ENCODE results near the gene NT5C.

The NT5C gene

GRCh38 chr17:75096082-75096625 lies 35.4 kb downstream of the NT5C start (continued):
- TF ChIP-seq PRDM2 (tag by site-specific recombination; IDR thresholded peaks at IDR 0.05; ENCODE audit: borderline replicate concordance), result no peak

GRCh38 chr17:75094871-75095399 lies 36.6 kb downstream of the NT5C start:
- H3K4me3 ChIP-seq (ENCODE audit: low read depth, low read length), result no peak overlapping the region
- CTCF ChIA-PET, result interaction anchor here (0.5 to 3.1 kb wide), 5 partner anchors 10 to 133 kb away, joined by 3 to 22 read pairs (median 4); no protein-coding TSS in a partner anchor
- H3K4me1 ChIP-seq (ENCODE audit: control insufficient read depth, insufficient read depth, low read length), result peaks cover 2% of the 10 kb centered on the region; the same call in 1 of the 2 replicates
- POLR2A ChIA-PET, result interaction anchor here (2.2 kb wide), 1 partner anchor 19 kb away, joined by 7 read pairs; no protein-coding TSS in a partner anchor
- peaks cover 0 to 11% of the 10 kb centered on the region in 2 experiments; a peak in 1 of 3 replicates for H3K36me3 ChIP-seq (ENCODE audit: control insufficient read depth in 2 of 2, insufficient read depth in 1 of 2, low read length in 2 of 2)
- H3K9me3 ChIP-seq (ENCODE audit: control insufficient read depth, insufficient read depth, low read depth, low read length), result no peaks in the 10 kb centered on the region
- no peak overlapping the region for H3K27ac ChIP-seq (ENCODE audit: extremely low read depth, low read depth, low read length)
- TF ChIP-seq ZSCAN16 (tag by site-specific recombination; IDR thresholded peaks at IDR 0.05) (no peak), ZNF792 (tag by site-specific recombination; IDR thresholded peaks at IDR 0.05) (no peak), ZXDB (tag by site-specific recombination; IDR thresholded peaks at IDR 0.05) (no peak), SP2 (tag by site-specific recombination; IDR thresholded peaks at IDR 0.05) (peak; percentile 27), ZNF776 (tag by site-specific recombination; IDR thresholded peaks at IDR 0.05; ENCODE audit: borderline replicate concordance) (no peak), GLIS1 (tag by site-specific recombination; IDR thresholded peaks at IDR 0.05) (peak; percentile 21; the same call in 1 of the 2 replicates), ZNF704 (tag by site-specific recombination; IDR thresholded peaks at IDR 0.05) (no peak), ZNF488 (tag by site-specific recombination; IDR thresholded peaks at IDR 0.05) (no peak), ZNF830 (tag by site-specific recombination; IDR thresholded peaks at IDR 0.05; ENCODE audit: low read depth) (no peak), ZNF624 (tag by site-specific recombination; IDR thresholded peaks at IDR 0.05) (no peak), ZNF670 (tag by site-specific recombination; IDR thresholded peaks at IDR 0.05; ENCODE audit: low read depth) (no peak), HIC1 (tag by site-specific recombination; IDR thresholded peaks at IDR 0.05) (no peak), ZFP3 (tag by site-specific recombination; IDR thresholded peaks at IDR 0.05; ENCODE audit: low read depth) (no peak), ZNF202 (tag by site-specific recombination; IDR thresholded peaks at IDR 0.05; ENCODE audit: borderline replicate concordance) (no peak), ZNF211 (tag by site-specific recombination; IDR thresholded peaks at IDR 0.05; ENCODE audit: low read depth) (no peak), ZIC2 (tag by site-specific recombination; IDR thresholded peaks at IDR 0.05) (peak; percentile 98), PBX3 (CRISPR knock-in tag; IDR thresholded peaks at IDR 0.05) (no peak), ZFP69B (tag by site-specific recombination; IDR thresholded peaks at IDR 0.05) (no peak), ZNF341 (tag by site-specific recombination; IDR thresholded peaks at IDR 0.05; ENCODE audit: low read depth) (peak; percentile 73), ZNF510 (tag by site-specific recombination; IDR thresholded peaks at IDR 0.05; ENCODE audit: insufficient replicate concordance) (no peak), ZNF549 (tag by site-specific recombination; IDR thresholded peaks at IDR 0.05) (no peak), ZSCAN30 (tag by site-specific recombination; IDR thresholded peaks at IDR 0.05) (no peak)

Data from HEK293 (cell line).